Gastrocnemius medialis (tissue), 4 donors: ENCODE measurements around the gene EIF3L. TPM values are rescaled to one million over a fixed set of nuclear protein-coding genes. Genes with fewer than 3 reads are reported as not detected.

Experiments used
- ATAC-seq, 2 donors: fragments of 150-250 bp; one replicate each; pipeline ENCODE4 v1.9.1; 2016
- DNase-seq, 2 donors: peaks; one replicate each; pipeline ENCODE4 v3.0.0-alpha.2; 2019
- H3K27ac ChIP-seq, 4 donors: fragments of 200-600 bp; sonication (generic); 1 replicate in 1 of 4; 2 replicates in 3 of 4; pipeline ENCODE4 v1.5.1; 2016 to 2018; ENCODE audit warnings: mild to moderate bottlenecking in 2 of 4, moderate library complexity in 1 of 4
- H3K27me3 ChIP-seq, 3 donors: fragments of 200-600 bp; sonication (generic) in 2 of 3; 1 replicate in 1 of 3; 2 replicates in 2 of 3; pipeline versions ENCODE4 v1.5.1 to v1.6.0; 2016 to 2019; ENCODE audit warnings: mild to moderate bottlenecking in 1 of 3, moderate library complexity in 1 of 3
- H3K36me3 ChIP-seq, 2 donors: fragments of 200-600 bp; sonication (generic) in 1 of 2; one replicate each; pipeline ENCODE4 v1.5.1; 2017 to 2018
- H3K4me1 ChIP-seq, 2 donors: fragments of 200-600 bp; sonication (generic) in 1 of 2; one replicate each; pipeline ENCODE4 v1.5.1; 2016 to 2017; ENCODE audit warnings: mild to moderate bottlenecking in 2 of 2
- H3K4me3 ChIP-seq, 4 donors: fragments of 200-600 bp; sonication (generic) in 3 of 4; 1 replicate in 1 of 4; 2 replicates in 3 of 4; pipeline ENCODE4 v1.5.1; 2016 to 2019; ENCODE audit warnings: mild to moderate bottlenecking in 2 of 4
- H3K9me3 ChIP-seq, 3 donors: fragments of 200-600 bp; sonication (generic) in 2 of 3; 1 replicate in 1 of 3; 2 replicates in 2 of 3; pipeline ENCODE4 v1.5.1; 2016 to 2019
- CTCF ChIP-seq, 5 experiments: fragments of 450-650 bp in 3 of 5; fragments of 200-600 bp in 2 of 5; sonication (generic) in 2 of 5; IDR thresholded peaks in 4 of 5; conservative IDR thresholded peaks in 1 of 5; 1 replicate in 4 of 5; 2 replicates in 1 of 5; pipeline ENCODE4 v1.5.1; 2016 to 2019; ENCODE audit warnings: antibody characterized with exemption in 5 of 5, mild to moderate bottlenecking in 3 of 5, moderate library complexity in 3 of 5
- POLR2A ChIP-seq, 2 donors: fragments of 450-650 bp; IDR thresholded peaks; one replicate each; pipeline ENCODE4 v1.6.1; 2017; ENCODE audit warnings: antibody characterized with exemption in 2 of 2, mild to moderate bottlenecking in 2 of 2, moderate library complexity in 2 of 2
- in situ Hi-C, 4 donors: fragments of 200-750 bp; cut with MboI; loops; one replicate each; pipeline versions ENCODE4 v1.15.0 to v1.8.0; 2017; ENCODE audit warnings: low sequenced_read_pairs in 4 of 4
- intact Hi-C: fragments of 100-400 bp; cut with DNase I; formaldehyde crosslinking; loops from one replicate; pipeline ENCODE4 v1.15.1; 2023; ENCODE audit warnings: low total_unique reads
- total RNA-seq, 4 donors: library from RNA; depleted of rRNA; stranded (reverse); fragments of >200 nt; gene quantifications; one replicate each; pipeline versions ENCODE4 v1.1.0 to v1.2.3, GENCODE V29; 2016

Gene EIF3L
- total RNA-seq, 4 donors from 2014 or later, result 291 to 406 (median 343) TPM

GRCh38 chr22:37896181-37896592 is 47.0 kb downstream of the EIF3L start:
- H3K4me1 ChIP-seq, result peaks cover 0 to 13% of the 10 kb centered on the region in 2 donors
- in situ Hi-C loops, result no loop called here
- H3K27ac ChIP-seq, result peak overlapping the region in 3 of 4 donors; percentile 35 to 61 (median 44)
- no peaks in the 10 kb centered on the region for H3K9me3 ChIP-seq
- no peaks in the 10 kb centered on the region for H3K27me3 ChIP-seq
- intact Hi-C loops, result no loop called here
- H3K4me3 ChIP-seq, result no peak overlapping the region
- DNase-seq, result no peak
- peak; percentile 35 to 52 for ATAC-seq
- no peak for TF ChIP-seq POLR2A (IDR thresholded peaks at IDR 0.05)
- no peak for TF ChIP-seq CTCF (IDR thresholded peaks at IDR 0.05 in 4 of 5, conservative IDR thresholded peaks at IDR 0.05 in 1 of 5)
- H3K36me3 ChIP-seq, result peaks cover 0 to 8% of the 10 kb centered on the region in 2 donors

DNA sequence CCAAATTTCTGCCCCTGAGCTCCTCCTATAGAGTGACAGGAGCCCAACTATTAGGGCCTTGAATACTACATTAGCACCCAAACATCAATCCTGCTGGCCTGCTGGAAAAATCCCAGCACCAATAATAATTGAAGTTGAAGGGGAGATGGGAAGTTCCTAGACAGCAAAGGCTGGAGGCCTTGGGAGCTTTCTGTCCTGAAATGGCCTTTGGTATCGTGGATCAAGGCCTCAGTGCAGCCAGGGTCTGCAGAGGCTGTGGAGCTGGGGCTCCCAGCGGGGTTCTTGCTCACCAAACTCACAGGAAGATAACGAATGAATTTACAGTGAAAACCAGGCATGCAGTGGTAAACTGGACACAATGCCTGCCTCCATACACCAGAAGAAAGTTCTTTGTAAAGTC is 47.7 kb downstream of the EIF3L start:
- Histone ChIP-seq H3K27me3 (no peaks in the 10 kb centered on the region), H3K4me1 (peaks cover 0 to 13% of the 10 kb centered on the region in 2 donors), H3K4me3 (no peak overlapping the region), H3K9me3 (no peaks in the 10 kb centered on the region), H3K36me3 (peaks cover 0 to under 1% of the 10 kb centered on the region in 2 donors), H3K27ac (peak overlapping the region in 3 of 4 donors; percentile 35 to 61 (median 44))
- ATAC-seq (no peak), DNase-seq (no peak)
- in situ Hi-C loops (no loop called here), intact Hi-C loops (no loop called here)
- TF ChIP-seq POLR2A (IDR thresholded peaks at IDR 0.05) (no peak), CTCF (IDR thresholded peaks at IDR 0.05 in 4 of 5, conservative IDR thresholded peaks at IDR 0.05 in 1 of 5) (no peak)

GRCh38 chr22:37897807-37898206 is 48.6 kb downstream of the EIF3L start:
- no peaks in the 10 kb centered on the region for H3K9me3 ChIP-seq
- ATAC-seq (no peak), DNase-seq (no peak)
- H3K27me3 ChIP-seq, result no peaks in the 10 kb centered on the region
- in situ Hi-C loops (no loop called here), intact Hi-C loops (no loop called here)
- no peak overlapping the region for H3K4me3 ChIP-seq
- no peak overlapping the region for H3K27ac ChIP-seq
- TF ChIP-seq CTCF (IDR thresholded peaks at IDR 0.05 in 4 of 5, conservative IDR thresholded peaks at IDR 0.05 in 1 of 5) (no peak), POLR2A (IDR thresholded peaks at IDR 0.05) (no peak)
- peaks cover 0 to 11% of the 10 kb centered on the region in 2 donors for H3K4me1 ChIP-seq
- no peaks in the 10 kb centered on the region for H3K36me3 ChIP-seq

- TF ChIP-seq CTCF (IDR thresholded peaks at IDR 0.05 in 4 of 5, conservative IDR thresholded peaks at IDR 0.05 in 1 of 5), result no peak
- TF ChIP-seq POLR2A (IDR thresholded peaks at IDR 0.05), result no peak
- ATAC-seq (no peak), DNase-seq (no peak)
- intact Hi-C loops, result no loop called here
- Histone ChIP-seq H3K9me3 (no peaks in the 10 kb centered on the region), H3K4me1 (peaks cover 0 to 3% of the 10 kb centered on the region in 2 donors), H3K4me3 (no peak overlapping the region), H3K27ac (no peak overlapping the region), H3K27me3 (no peaks in the 10 kb centered on the region), H3K36me3 (no peaks in the 10 kb centered on the region)
- in situ Hi-C loops, result no loop called here
Observed at GRCh38 chr22:37898441-37899181, 49.4 kb downstream of the EIF3L start.
